NCI-H2171 treated with DMSO at 0.1 percent for 48 hours (cell line): ENCODE measurements around the gene ASMTL.
A peak's percentile ranks its signal among the peaks of the same experiment; 100 is the strongest.
"Not testable (repeated sequence)": the region's sequence is repeated elsewhere in the genome, so short reads cannot be mapped to it uniquely, and the experiment has no call there.

Experiments
- DNase-seq: peaks from one replicate; lab custom pipeline; 2025; lab: John Stamatoyannopoulos, UW

ASMTL gene

DNA sequence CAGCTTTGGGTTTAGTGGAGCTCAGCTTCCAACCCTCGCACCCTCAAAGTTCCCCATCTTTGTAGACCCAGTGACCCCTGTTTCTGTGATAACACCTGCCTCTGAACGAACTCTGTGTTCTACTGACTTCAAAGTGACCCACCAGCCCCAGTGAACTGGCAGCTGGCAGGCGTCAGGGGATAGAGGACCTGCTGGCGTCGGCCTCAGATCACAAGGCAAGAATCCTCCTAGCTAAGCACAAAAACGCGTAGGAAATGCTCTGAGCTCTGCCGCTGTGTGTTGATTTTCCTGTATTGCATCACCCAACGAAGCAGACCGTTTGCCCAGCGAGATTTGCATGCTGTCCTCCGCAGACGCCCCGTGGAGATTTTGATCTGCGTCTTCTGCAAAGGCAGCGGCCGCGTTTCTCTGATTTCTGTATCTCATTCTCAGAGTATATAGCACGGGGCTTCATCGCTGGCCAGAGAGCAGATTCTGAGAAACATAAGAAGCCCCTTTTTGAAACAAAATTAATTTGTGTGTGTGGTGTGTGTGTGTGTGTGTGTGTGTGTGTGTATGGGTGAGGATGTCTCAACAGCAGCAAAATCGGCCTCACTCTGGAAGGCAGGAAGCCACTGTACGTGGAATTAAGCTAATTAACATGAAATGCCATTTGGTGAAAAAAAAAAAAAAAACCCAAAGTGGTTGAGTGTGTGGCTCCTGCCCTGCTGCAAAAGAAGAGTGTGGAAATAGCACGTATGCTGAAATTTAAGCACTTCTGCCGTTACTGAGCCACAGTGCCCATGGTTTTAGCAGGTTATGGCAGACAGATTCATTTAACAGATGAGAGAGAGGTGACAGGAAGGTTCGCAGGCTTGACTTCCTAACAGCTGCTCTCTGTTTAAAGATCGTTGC lies 29.2 kb upstream of the ASMTL start:
- DNase-seq = no peak

GRCh38 chrX:1480082-1480785 lies 27.5 kb upstream of the ASMTL start:
- no peak for DNase-seq

DNA sequence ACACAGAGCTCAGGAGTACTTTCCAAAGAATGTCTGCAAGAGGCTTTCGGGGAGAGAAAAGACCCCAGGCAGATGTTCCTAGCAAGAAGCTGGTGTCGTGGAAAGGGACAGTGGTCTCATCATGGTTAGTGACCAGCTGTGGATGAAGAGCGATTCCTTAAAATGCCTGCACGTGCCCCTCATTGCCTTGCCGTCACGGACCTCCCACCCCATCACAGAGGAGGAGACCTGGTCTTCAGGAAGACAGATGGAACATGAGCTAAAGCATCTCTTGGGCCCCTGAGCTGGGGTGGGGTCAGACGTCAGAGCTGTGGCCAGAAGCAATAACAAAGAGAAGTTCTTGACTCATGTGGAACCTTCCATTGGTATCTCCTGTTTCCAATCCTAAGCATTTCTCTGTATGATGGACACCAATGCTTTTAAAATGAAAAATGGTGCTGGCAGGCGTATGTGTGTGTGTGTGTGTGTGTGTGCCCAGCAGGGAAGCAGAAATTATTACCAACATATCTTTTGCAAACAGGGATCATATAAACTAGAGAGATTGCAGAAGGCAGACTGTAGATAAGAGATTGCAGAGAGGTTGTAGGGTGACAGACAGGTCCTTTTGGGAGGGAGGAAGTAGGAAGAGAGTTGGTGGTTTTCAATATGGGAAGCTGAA lies 25.2 kb upstream of the ASMTL start:
- no peak for DNase-seq

GRCh38 chrX:1477229-1477628 lies 24.5 kb upstream of the ASMTL start:
- no peak for DNase-seq

GRCh38 chrX:1476682-1477081 lies 24.0 kb upstream of the ASMTL start:
- no peak for DNase-seq

GRCh38 chrX:1475881-1476280 lies 23.2 kb upstream of the ASMTL start:
- no peak for DNase-seq

GRCh38 chrX:1475481-1475880 lies 22.8 kb upstream of the ASMTL start:
- DNase-seq = no peak

DNA sequence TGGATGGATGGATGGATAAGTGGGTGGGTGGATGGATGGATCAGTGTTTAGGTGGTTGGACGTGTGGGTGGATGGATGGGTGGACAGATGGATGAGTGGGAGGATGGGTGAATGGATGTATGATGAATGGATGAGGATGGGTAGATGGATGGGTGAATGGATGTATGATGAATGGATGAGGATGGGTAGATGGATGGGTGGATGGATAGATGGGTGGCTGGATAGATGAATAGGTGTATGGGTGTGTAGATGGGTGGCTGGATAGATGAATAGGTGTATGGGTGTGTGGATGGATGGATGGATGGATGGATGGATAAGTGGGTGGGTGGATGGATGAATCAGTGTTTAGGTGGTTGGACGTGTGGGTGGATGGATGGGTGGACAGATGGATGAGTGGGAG lies 21.9 kb upstream of the ASMTL start:
- DNase-seq = not testable (repeated sequence)

DNA sequence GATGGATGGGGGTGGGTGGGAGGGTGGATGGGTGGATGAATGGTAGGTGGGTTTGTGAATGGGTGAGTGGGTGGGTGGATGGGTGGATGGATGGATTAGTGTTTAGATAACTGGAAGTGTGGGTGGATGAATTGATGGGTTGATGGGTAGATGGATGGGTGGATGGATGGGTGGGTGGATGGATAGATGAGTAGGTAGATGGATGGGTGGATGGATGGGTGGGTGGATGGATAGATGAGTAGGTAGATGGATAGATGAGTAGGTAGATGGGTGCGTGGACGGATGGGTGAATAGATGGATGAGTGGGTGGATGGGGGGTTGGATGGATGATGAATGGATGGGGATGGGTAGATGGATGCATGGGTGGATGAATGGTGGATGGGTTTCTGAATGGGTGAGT lies 20.3 kb upstream of the ASMTL start:
- no peak for DNase-seq

DNA sequence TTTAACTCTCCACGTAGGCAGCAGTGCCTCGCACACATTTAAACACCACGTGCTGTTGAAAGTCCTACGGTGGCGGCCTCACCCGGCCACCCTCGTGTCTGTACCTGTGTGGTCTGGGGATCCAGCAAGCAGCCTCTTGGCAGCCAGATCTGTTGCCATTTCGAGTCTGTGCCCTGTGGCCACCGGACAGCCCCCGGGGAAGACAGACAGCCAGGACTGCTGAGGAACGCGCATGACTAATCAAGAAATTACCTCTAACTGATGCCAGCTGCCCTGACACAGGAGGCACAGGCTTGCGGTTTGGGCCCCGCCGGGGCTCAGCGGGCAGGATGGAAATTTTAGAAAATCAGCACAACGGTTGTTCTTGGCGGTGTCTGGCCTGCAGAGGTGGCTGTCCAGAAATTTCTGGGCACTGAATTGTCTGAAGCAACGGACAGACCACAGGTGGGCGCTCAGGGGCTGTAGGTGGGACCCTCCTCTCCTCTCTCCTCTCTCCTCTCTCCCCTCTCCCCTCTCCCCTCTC lies 15.6 kb upstream of the ASMTL start:
- peak; percentile 24 for DNase-seq

DNA sequence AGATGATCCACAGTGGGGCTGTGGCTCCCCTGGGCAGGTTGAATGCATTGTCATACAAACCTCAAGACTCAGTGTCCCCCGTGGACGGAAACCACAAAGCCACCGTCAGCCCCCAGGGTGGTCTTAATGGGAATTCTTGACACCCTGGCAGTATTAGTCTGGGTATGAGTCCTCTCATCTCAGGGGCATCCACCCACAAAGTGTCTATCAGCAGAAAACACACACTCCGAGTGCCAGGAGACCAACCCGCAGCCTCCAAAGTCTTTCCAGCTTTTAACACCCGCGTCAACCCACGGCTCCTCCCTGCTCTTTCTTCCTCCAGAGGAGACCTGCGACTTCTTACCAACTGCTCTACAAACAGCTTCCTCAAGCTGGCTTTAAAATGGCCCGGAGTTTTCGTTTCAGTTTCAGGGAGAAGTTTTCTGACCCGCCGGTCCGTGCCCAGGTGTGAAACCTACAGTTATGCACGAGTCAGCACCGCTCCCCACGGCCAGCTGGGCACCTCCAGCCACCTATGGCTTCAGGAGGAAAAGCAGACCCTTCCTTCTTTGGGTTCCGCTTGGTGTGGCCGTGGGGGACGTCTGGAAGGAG lies 14.4 kb upstream of the ASMTL start:
- DNase-seq = no peak

DNA sequence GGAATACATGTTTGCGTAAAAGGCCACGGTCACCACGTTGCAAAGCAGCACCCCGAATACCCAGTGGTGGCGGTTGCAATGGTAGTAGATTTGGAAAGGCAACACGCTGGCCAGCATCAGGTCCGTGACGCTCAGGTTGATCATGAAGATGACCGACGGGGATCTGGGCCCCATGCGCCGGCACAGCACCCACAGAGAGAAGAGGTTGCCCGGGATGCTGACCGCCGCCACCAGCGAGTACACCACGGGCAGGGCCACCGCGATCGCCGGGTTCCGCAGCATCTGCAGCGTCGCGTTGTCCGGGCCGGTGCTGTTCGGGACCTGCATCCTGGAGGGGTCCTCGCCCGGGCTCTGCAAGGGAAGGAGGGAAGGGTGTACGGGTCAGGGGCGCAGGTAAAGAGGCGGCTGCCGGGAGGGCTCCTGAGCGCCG lies 13.5 kb upstream of the ASMTL start:
- no peak for DNase-seq

GRCh38 chrX:1465286-1466231 lies 12.8 kb upstream of the ASMTL start:
- no peak for DNase-seq

DNA sequence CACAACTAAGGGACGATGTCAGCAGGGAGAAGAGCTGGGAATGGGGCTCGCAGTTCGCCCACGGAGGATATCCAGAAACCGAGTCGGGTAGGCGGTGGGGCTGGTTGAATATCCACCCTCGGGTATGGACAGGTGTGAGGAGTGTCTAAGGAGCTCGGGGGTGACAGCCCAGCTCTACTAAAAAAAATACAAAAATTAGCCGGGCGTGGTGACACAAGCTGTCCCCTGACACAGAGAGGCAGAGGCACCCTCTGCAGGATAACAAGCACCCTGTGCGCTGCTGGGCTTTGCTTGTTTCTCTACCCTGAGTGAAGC lies 12.2 kb upstream of the ASMTL start:
- DNase-seq = no peak

- no peak for DNase-seq
Measured at GRCh38 chrX:1464041-1464970, 11.6 kb upstream of the ASMTL start.

GRCh38 chrX:1463581-1463980 lies 10.9 kb upstream of the ASMTL start:
- DNase-seq = no peak

DNA sequence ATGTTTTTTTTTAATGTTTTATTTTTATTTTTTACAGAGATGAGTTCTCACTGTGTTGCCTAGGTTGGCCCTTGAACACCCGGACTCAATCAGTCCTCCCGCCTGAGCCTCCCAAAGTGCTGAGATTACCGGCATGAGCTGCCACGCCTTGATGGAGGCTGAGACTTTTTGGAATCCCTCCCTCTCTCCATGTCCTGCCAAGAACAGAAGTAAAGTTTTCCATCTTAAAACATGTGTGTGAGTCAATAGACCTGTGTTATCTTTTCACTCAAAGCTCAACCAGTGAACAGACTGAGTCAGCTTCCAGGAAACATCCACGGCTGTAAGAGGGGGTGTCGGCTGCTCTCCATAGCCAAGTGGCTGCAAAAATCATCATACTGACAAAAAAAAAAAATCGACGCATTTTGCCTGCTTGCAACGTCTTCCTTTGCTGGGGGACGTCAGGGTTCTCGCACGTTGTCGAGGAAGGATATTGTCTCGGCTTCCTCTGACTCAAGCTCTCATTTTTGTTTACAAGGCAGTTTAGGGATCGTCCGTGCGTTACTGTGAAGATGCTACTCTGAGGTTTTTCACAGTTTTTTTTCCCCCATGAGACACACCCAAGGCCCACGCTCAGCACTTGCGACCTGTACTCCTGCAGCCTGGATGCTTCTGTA lies 10.0 kb upstream of the ASMTL start:
- DNase-seq = no peak

GRCh38 chrX:1462110-1462509 lies 9.4 kb upstream of the ASMTL start:
- DNase-seq = no peak

DNA sequence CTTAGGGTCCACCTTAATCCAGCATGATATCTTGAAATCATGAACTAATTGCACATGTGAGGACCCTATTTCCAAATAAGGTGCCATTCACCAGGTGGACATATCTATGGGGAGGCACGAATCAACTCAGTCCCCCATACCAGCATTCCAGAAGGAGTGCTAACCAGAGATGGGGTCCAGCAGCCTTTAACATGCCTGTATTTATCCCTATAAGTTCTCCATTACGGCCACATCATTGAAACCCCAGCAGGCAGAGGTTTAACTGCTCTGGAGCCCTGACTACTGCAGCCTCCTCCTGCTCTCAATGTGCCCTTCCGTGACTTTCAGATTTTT lies 3.2 kb upstream of the ASMTL start:
- no peak for DNase-seq
